DLD1 (cell line): Measurements from ENCODE around the gene TCF7L2.

ENCODE experiments used
- in situ Hi-C: cut with HindIII; loops from 2 replicates; pipeline ENCODE4 v1.10.0; 2017; ENCODE audit warnings: low sequenced_read_pairs

The TCF7L2 gene

GRCh38 chr10:113111900-113112853 lies 162.1 kb downstream of the TCF7L2 start:
- in situ Hi-C loops: no loop called here

GRCh38 chr10:113113241-113113640 lies 163.2 kb downstream of the TCF7L2 start:
- in situ Hi-C loops: no loop called here

DNA sequence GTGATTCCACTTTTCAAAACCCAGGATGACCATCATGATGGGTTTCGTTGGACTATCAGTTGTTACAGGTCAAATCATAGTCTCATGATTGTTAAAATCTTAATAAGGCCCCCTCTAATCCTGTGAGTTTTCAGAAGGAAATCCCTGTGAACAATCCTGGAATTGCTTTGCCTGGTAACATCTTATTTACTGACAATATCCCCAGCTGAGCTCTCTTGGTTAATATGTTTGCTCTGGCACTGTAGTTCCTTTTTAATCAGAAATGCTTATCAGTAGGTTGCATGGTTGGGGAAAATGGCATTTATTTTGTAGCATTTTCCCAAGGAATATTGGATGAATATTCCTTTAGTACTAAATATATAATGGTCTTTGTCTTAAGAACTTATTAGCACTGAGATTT lies 163.9 kb downstream of the TCF7L2 start:
- in situ Hi-C loops: no loop called here

GRCh38 chr10:113115556-113115955 lies 165.5 kb downstream of the TCF7L2 start:
- in situ Hi-C loops: no loop called here

DNA sequence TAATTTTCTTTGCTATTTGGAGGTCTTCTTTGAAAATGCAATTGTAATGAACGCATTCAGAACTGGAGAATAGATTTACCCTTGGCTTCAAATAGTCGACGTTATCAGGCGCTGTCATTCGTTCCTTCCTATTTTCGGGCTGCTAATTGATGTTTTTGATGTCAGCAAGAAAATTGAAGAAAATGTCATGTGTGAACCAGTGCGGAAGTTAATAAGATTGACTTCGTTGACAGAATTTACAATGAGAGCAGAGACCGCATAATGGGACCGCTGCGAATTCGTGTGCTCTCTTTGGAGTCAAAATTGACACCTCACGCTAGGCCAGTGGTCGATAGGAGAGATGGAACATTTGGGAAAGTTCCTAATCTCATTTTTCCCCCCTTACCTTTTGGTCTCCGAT lies 168.8 kb downstream of the TCF7L2 start:
- in situ Hi-C loops: no loop called here

GRCh38 chr10:113119801-113120200 lies 169.8 kb downstream of the TCF7L2 start:
- in situ Hi-C loops: loop anchor here (10.0 kb wide), 1 partner anchor 405 kb away; no protein-coding TSS in a partner anchor

GRCh38 chr10:113121153-113121552 lies 171.1 kb downstream of the TCF7L2 start:
- in situ Hi-C loops: loop anchor here (10.0 kb wide), 1 partner anchor 406 kb away; no protein-coding TSS in a partner anchor

DNA sequence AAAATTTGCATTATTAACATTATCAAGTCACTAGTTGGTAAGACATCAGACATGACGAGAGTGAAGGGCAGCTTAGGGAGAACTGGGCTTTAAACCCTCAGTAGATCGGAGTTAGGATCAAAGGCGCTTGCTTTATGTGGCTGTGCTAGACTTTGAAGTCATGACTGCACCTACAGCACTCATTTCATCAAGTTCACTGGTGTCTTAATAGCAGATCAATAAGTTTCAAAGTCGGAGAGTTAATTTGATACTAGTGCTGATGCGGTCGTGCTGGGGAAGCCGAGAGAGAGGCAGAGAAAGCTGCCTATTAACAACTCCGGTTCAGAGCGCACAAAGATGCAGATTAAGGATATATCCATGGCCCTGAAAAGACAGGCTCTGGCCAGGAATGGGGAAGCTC lies 172.9 kb downstream of the TCF7L2 start:
- in situ Hi-C loops: loop anchor here (10.0 kb wide), 1 partner anchor 408 kb away; no protein-coding TSS in a partner anchor

DNA sequence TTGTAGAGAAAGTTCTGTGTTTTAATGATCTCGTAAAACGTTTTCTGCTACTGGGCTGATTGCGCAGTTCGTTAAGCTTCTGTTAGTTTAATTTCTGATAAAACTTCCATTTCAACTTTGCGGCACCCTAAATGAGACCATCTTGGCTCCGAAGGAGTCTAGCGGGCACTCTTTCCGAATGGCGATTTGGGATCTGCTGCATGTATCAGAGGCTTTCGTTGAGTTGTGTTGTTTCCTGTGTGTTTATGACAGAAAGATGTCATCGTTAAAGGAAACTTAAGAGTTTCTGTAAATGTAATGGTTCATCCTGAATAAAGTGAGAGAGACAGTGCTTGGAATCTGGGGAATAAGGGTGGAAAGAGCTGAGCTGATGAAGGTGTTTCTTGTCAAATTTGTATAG lies 174.7 kb downstream of the TCF7L2 start:
- in situ Hi-C loops: loop anchor here (10.0 kb wide), 1 partner anchor 410 kb away; no protein-coding TSS in a partner anchor

GRCh38 chr10:113125612-113126011 lies 175.6 kb downstream of the TCF7L2 start:
- in situ Hi-C loops: loop anchor here (10.0 kb wide), 1 partner anchor 411 kb away; no protein-coding TSS in a partner anchor

DNA sequence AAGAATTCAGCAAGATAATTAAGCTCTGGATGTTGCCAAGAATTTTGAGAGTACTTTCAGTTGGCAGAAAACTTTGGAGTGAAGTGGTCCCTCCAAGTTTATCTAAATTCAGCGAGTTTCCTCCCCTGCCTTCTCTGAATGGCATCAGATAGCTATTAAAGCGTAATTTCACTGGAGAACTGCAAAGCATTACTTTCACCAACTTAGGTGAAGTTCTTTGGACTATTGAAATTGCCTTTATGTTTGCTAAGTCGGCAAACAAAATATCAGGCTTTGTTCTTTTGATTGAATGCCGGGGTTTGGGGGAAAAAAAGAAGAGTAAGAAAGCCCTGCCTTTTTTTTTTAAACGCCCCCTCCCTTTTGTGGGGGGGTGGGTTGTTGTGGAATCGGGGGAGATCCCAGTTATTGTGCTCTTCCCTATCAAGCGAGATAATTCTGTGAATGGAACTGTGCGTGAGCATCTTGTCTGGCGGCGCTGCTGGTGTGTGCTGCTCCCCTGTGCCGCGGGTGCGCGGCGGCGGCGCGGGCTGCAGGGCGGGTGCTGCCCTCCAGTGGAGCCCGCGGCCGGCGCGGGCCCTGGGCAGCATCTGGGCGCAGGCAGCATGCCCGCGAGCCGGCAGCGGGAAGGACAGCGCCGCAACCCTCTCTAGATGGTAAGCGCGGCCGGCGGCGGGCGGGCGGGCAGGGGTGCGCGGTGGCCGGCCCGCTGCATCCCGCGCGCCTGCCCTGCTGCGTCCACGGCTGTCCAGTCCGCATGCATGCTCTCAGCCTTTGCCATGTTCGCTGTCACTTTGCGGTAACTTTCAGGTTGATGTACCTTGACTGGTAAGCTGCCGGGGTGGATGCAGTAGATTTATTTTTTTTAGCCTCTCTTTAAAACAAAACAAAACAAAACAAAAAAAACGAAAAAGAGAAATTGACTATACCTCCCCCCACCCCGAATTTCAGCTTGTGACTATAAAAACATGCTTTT lies 176.5 kb downstream of the TCF7L2 start:
- in situ Hi-C loops: loop anchor here (10.0 kb wide), 1 partner anchor 412 kb away; no protein-coding TSS in a partner anchor

DNA sequence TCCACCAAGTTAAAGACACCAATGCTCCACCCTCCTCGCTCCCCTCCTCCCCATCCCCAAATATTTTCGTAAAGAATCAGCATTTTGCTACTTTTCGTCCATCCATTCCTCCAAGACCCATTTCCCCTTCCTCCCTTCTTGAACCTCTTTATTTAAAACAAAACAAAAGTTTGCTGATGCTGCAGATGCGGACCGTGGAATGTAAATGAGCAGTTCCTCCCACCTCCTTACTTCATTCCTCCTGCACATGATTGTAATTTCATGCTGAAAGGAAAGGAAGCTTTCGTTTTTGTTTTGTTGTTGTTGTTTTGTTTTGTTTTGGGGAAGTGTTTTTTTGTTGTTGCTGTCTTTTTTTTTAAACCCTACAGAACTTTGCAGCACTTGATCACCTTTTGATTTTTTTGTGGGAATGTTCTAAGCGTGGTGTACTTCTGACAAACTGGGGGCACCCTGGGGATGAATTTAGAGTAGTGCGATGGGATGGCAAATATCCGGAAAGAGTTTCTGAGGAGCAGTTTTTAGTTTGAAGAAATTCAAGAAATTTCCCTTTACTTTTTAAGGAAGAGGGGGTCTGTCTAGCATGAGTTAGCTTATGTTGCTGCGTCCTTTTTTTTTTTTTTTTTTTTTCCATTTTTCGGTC lies 177.3 kb downstream of the TCF7L2 start:
- in situ Hi-C loops: loop anchor here (10.0 kb wide), 1 partner anchor 413 kb away; no protein-coding TSS in a partner anchor

- in situ Hi-C loops: loop anchor here (10.0 kb wide), 1 partner anchor 413 kb away; no protein-coding TSS in a partner anchor
These were observed 177.8 kb downstream of the TCF7L2 start for GRCh38 chr10:113127901-113128283.

DNA sequence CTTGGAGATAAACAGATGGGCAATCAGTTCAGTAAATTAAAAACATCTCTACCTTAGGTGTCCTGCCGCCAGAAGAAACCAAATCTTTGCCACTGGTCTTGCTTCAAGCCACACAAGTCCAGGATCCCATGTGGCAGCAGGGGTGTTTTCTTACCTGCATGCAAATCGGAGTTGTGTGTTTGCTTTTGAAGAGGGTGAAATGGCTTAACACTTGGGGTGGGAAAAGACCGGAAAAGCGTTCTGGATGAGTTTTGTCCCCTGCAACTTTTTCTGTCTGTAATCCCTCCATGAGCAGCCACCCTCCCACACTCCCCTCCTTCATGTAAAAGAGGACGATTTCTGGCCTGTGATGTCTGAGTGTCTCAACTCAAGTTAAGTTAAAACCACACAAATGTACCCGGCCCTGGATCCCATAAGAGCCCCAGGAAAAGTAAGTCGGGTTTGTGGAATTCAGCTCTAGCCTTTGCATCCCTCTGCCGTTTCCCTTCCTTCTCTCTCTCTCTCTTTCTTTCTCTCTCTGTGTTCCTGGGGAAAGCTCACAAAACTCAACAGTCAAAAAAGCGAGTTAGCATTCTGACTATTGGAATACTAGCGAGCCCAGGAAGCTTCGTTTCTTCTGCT lies 178.5 kb downstream of the TCF7L2 start:
- in situ Hi-C loops: loop anchor here (10.0 kb wide), 1 partner anchor 414 kb away; no protein-coding TSS in a partner anchor

DNA sequence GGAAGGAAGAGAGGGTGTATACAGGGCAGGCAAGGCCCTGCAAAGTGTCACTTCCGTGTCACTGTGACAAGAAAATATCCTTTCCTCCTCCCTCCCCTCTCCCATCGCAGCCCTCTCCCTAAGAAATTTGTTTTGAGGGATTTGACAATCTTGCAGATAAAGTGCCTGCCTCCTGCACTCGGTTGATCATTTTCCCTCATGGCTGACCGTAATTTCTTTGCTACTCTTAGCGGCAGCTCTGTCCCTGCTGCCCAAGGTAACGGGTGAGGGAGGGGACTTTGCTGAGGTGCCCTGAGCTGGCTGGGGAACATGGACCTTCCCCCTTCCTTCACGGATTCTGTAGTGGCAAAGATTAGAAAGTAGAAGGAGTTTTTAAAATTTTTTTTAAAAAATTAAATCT lies 179.1 kb downstream of the TCF7L2 start:
- in situ Hi-C loops: loop anchor here (10.0 kb wide), 1 partner anchor 414 kb away; no protein-coding TSS in a partner anchor

- in situ Hi-C loops: no loop called here
These were observed 180.1 kb downstream of the TCF7L2 start for GRCh38 chr10:113130014-113130641.

GRCh38 chr10:113131613-113132261 lies 181.7 kb downstream of the TCF7L2 start:
- in situ Hi-C loops: no loop called here

- in situ Hi-C loops: no loop called here
These were observed 182.6 kb downstream of the TCF7L2 start for GRCh38 chr10:113132591-113133121.
